Measurements from ENCODE around the gene MAPK8IP1. TPM values are rescaled to one million over a fixed set of nuclear protein-coding genes. Genes with fewer than 3 reads are reported as not detected.
A peak's percentile ranks its signal among the peaks of the same experiment; 100 is the strongest.

Gene MAPK8IP1
- total RNA-seq, 2 donors from 2014 or later, result 9.5 to 10.4 TPM

DNA sequence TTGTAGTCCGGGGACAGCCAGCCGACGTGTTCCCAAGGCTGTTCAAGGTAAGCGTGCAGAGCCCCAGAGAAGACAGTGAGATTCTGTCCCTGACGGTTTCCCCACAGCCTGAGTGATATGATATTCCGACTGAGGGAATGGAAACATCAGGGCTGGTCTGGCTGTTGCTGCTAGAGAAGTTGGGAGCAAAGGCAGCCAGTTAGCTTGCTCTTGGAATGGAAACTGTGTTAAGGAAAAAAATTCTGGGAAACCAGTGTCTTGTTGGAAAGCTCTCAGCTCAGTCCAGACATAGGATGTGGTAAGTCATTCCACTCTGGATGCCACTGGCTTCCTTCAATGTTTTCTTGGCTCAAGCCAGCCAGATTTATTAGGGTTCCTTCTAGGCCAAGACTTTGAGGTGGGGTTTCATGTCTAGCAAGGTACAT lies 29.4 kb upstream of the MAPK8IP1 start:
- Histone ChIP-seq H3K4me3 (peak overlapping the region; percentile 7), H3K9me3 (no peaks in the 10 kb centered on the region), H3K27ac (peak overlapping the region; percentile 64 to 79), H3K36me3 (peaks cover 7% of the 10 kb centered on the region), H3K27me3 (replicated peaks; ENCODE audit: insufficient read depth) (no peaks in the 10 kb centered on the region), H3K4me1 (ENCODE audit: control insufficient read depth in 1 of 2, low read depth in 2 of 2) (peaks cover 53 to 99% of the 10 kb centered on the region in 2 donors)
- TF ChIP-seq, protein P1, sequence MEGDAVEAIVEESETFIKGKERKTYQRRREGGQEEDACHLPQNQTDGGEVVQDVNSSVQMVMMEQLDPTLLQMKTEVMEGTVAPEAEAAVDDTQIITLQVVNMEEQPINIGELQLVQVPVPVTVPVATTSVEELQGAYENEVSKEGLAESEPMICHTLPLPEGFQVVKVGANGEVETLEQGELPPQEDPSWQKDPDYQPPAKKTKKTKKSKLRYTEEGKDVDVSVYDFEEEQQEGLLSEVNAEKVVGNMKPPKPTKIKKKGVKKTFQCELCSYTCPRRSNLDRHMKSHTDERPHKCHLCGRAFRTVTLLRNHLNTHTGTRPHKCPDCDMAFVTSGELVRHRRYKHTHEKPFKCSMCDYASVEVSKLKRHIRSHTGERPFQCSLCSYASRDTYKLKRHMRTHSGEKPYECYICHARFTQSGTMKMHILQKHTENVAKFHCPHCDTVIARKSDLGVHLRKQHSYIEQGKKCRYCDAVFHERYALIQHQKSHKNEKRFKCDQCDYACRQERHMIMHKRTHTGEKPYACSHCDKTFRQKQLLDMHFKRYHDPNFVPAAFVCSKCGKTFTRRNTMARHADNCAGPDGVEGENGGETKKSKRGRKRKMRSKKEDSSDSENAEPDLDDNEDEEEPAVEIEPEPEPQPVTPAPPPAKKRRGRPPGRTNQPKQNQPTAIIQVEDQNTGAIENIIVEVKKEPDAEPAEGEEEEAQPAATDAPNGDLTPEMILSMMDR (IDR thresholded peaks at IDR 0.05), result no peak
- DNase-seq (ENCODE audit: low spot score) (no peak), ATAC-seq (ENCODE audit: insufficient number of reproducible peaks, low FRiP score, low read depth) (no peak)

DNA sequence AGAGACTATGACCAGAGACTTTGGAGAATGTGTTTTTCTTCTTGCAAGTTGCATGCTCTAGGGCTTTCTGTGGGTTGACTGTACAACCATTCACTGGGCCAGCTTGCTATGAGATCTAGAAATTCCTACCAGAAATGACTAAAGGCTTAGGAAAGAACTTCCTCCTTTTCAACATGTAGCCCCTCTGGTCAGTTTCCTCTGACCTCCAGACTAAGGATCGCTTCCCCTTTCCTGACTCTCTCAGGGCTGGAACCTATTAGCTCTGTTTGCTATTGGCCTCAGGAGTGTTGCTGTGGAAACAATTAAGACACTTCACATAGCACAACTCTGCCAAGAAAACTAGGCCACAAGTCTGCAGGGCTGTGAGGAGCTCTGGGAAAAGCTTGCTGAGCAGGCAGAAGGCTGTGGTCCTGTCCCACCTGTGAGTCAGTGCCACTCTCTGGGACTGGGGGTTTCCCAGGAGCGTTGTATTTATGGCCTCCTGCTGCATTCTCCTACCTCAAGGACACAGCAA lies 27.4 kb upstream of the MAPK8IP1 start:
- DNase-seq (ENCODE audit: low spot score) (no peak), ATAC-seq (ENCODE audit: insufficient number of reproducible peaks, low FRiP score, low read depth) (peak; percentile 63)
- Histone ChIP-seq H3K4me3 (no peak overlapping the region), H3K27me3 (replicated peaks; ENCODE audit: insufficient read depth) (no peaks in the 10 kb centered on the region), H3K4me1 (ENCODE audit: control insufficient read depth in 1 of 2, low read depth in 2 of 2) (peaks cover 39 to 80% of the 10 kb centered on the region in 2 donors), H3K9me3 (no peaks in the 10 kb centered on the region), H3K27ac (peak overlapping the region; percentile 64 to 79), H3K36me3 (peaks cover 26% of the 10 kb centered on the region)
- TF ChIP-seq, protein P1 (IDR thresholded peaks at IDR 0.05), result no peak

DNA sequence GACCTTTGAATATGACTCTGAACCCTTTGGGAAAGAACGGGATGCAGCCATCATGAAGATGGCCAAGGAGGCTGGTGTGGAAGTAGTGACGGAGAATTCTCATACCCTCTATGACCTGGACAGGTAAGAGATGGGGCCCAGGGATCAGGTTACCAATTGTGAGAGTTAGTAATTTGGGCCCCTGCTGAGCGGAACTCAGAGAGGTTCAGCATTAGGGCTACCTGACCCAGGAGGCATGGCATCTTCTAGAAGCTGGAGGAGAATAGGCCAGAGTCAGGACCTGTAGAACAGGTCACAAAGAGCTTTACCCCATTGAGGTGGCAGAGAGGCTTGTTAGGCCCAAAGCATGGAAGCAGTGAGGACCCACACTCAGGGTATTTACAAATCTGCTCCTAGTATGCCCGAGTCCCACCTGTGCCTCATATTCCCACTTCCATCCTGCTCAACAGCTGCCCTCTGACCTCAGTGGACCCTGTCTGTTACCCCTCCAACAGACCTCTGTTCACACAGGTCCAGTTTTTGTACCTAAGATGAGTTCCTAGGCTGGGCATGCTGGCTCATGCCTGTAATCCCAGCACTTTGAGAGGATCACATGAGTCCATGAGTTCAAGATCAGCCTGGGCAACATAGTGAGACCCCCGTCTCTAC lies 26.6 kb upstream of the MAPK8IP1 start:
- H3K4me1 ChIP-seq (ENCODE audit: control insufficient read depth in 1 of 2, low read depth in 2 of 2), result peaks cover 37 to 71% of the 10 kb centered on the region in 2 donors
- peak overlapping the region; percentile 9 for H3K4me3 ChIP-seq
- no peak for DNase-seq (ENCODE audit: low spot score)

DNA sequence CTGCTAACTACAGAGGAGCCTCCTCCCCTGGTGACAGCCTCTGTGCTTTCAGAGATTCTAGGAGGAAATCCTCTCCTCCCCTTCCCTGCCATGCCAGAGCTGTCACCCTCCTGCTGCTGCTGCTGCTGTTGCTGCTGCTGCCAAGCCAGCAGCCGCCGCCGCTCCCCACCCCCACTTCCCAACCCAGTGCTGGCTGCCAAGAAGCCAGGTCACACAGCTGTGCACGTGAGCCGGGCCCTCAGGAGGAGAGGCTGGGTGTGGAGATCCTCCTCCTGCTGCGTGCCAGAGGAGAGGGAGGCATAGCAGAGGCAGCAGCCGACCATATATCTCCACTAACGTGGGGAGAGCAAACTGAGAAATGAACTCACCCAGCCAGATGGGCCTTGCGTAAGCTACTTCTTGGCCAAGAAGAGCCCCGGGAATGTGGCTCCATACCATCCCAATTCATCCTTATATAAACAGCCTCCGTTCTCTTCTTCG lies 25.8 kb upstream of the MAPK8IP1 start:
- no peaks in the 10 kb centered on the region for H3K27me3 ChIP-seq (replicated peaks; ENCODE audit: insufficient read depth)
- ATAC-seq (ENCODE audit: insufficient number of reproducible peaks, low FRiP score, low read depth), result peak; percentile 35
- peak overlapping the region; percentile 64 to 79 for H3K27ac ChIP-seq
- H3K36me3 ChIP-seq, result peaks cover 36% of the 10 kb centered on the region
- no peaks in the 10 kb centered on the region for H3K9me3 ChIP-seq
- peaks cover 36 to 63% of the 10 kb centered on the region in 2 donors for H3K4me1 ChIP-seq (ENCODE audit: control insufficient read depth in 1 of 2, low read depth in 2 of 2)
- TF ChIP-seq, protein P1 (IDR thresholded peaks at IDR 0.05), result no peak
- peak overlapping the region; percentile 9 for H3K4me3 ChIP-seq
- peak; percentile 62 for DNase-seq (ENCODE audit: low spot score)

More for the DNA sequence above, 26.6 kb upstream of the MAPK8IP1 start:
- Histone ChIP-seq H3K27me3 (replicated peaks; ENCODE audit: insufficient read depth) (no peaks in the 10 kb centered on the region), H3K36me3 (peaks cover 35% of the 10 kb centered on the region), H3K9me3 (no peaks in the 10 kb centered on the region), H3K27ac (peak overlapping the region; percentile 64 to 79)
- no peak for ATAC-seq (ENCODE audit: insufficient number of reproducible peaks, low FRiP score, low read depth)
- TF ChIP-seq, protein P1 (IDR thresholded peaks at IDR 0.05), result no peak

DNA sequence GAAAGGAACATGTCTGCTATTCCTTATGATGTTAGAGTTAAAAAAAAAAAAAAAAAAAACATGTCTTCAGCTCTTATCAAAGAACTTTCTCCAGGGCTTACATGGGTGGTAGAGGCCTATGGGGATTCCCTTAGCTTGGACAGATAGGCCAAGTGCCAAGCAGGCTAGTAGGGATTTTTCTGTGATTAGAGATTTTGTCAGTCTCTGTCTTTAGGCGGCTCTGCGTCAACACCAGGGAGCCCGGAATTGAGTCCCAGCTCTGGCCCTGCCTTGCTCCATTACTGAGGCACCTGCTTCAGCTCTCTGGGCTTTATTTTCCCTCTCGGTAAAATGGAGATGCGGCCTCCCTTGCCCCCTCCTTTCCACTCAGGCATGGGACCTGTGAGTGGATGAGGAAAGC lies 25.1 kb upstream of the MAPK8IP1 start:
- no peak overlapping the region for H3K4me3 ChIP-seq
- no peaks in the 10 kb centered on the region for H3K27me3 ChIP-seq (replicated peaks; ENCODE audit: insufficient read depth)
- H3K9me3 ChIP-seq, result no peaks in the 10 kb centered on the region
- TF ChIP-seq, protein P1 (IDR thresholded peaks at IDR 0.05), result no peak
- no peak for DNase-seq (ENCODE audit: low spot score)
- H3K36me3 ChIP-seq, result peaks cover 38% of the 10 kb centered on the region
- no peak for ATAC-seq (ENCODE audit: insufficient number of reproducible peaks, low FRiP score, low read depth)
- peaks cover 32 to 58% of the 10 kb centered on the region in 2 donors for H3K4me1 ChIP-seq (ENCODE audit: control insufficient read depth in 1 of 2, low read depth in 2 of 2)
- H3K27ac ChIP-seq, result peak overlapping the region; percentile 64 to 79
